Endodermal cell (in vitro differentiated cells): Measurements from ENCODE around the gene KCNMA1. TPM values are rescaled to one million over a fixed set of nuclear protein-coding genes. Genes with fewer than 3 reads are reported as not detected.
A peak's percentile ranks its signal among the peaks of the same experiment; 100 is the strongest.

ENCODE experiments used
- DNase-seq: peaks from one replicate; pipeline ENCODE4 v3.0.0-alpha.2; 2017
- H3K27ac ChIP-seq: 2 replicates; pipeline ENCODE4 v1.5.1; 2013; ENCODE audit warnings: mild to moderate bottlenecking, low read depth, low read length, moderate library complexity
- H3K27me3 ChIP-seq: 2 replicates; pipeline ENCODE4 v1.6.1; 2013; ENCODE audit warnings: mild to moderate bottlenecking, low read length, moderate library complexity; ENCODE audit not compliant: insufficient read depth, control insufficient read depth, poor library complexity, severe bottlenecking
- H3K36me3 ChIP-seq: 2 replicates; pipeline ENCODE4 v1.7.0; 2013; ENCODE audit warnings: mild to moderate bottlenecking, low read length, moderate library complexity; ENCODE audit not compliant: control insufficient read depth, insufficient read depth
- H3K4me1 ChIP-seq: one replicate; pipeline ENCODE4 v1.7.0; 2013; ENCODE audit warnings: low read length; ENCODE audit not compliant: control insufficient read depth, insufficient read depth
- H3K4me3 ChIP-seq: 2 replicates; pipeline ENCODE4 v1.5.1; 2013; ENCODE audit warnings: mild to moderate bottlenecking, low read length, moderate library complexity
- H3K9ac ChIP-seq: 2 replicates; pipeline ENCODE4 v1.6.1; 2013; ENCODE audit warnings: mild to moderate bottlenecking, low read length, moderate library complexity; ENCODE audit not compliant: poor library complexity, severe bottlenecking; ENCODE audit errors: extremely low read depth
- H3K9me3 ChIP-seq: 2 replicates; pipeline ENCODE4 v1.6.1; 2013; ENCODE audit warnings: mild to moderate bottlenecking, low read length, moderate library complexity; ENCODE audit not compliant: control insufficient read depth
- H3K27ac Mint-ChIP-seq: 2 replicates; pipeline ENCODE4 v1.8.0; 2020; ENCODE audit warnings: mixed read lengths
- H3K27me3 Mint-ChIP-seq: 2 replicates; pipeline ENCODE4 v1.8.0; 2021; ENCODE audit warnings: mild to moderate bottlenecking, mixed read lengths; ENCODE audit not compliant: insufficient read depth
- H3K36me3 Mint-ChIP-seq: 2 replicates; pipeline ENCODE4 v1.8.0; 2020; ENCODE audit warnings: low read depth, mixed read lengths
- H3K4me1 Mint-ChIP-seq: 2 replicates; pipeline ENCODE4 v1.8.0; 2020; ENCODE audit warnings: mixed read lengths
- H3K4me3 Mint-ChIP-seq: 2 replicates; pipeline ENCODE4 v1.8.0; 2020; ENCODE audit warnings: mild to moderate bottlenecking, moderate library complexity, mixed read lengths
- H3K9me3 Mint-ChIP-seq: 2 replicates; pipeline ENCODE4 v1.8.0; 2020; ENCODE audit warnings: mild to moderate bottlenecking, mixed read lengths
- CTCF ChIP-seq: fragments of 200-600 bp; sonication (generic); conservative IDR thresholded peaks from 2 replicates; pipeline ENCODE4 v1.5.0; 2021; ENCODE audit warnings: antibody characterized with exemption, mild to moderate bottlenecking
- WGBS, 2 experiments: methylation state at CpG; one replicate each; pipeline versions ENCODE4 v1.1.5 to v1.1.7; 2013; ENCODE audit warnings: missing lambda C conversion rate in 2 of 2, mixed read lengths in 1 of 2; ENCODE audit not compliant: insufficient coverage in 1 of 2, insufficient read length in 1 of 2; 5-methylcytosine and 5-hydroxymethylcytosine counted together
- total RNA-seq, 2 donors: library from RNA; stranded (reverse); fragmentation: NEBNext Ultra II Directional in 1 of 2; extraction: Animal tissue kit (Norgen Biotek cat#: 25700) in 1 of 2; gene quantifications; 2 replicates in 1 of 2; 3 replicates in 1 of 2; pipeline ENCODE4 v1.2.1, GENCODE V29; 2021

The KCNMA1 gene
- total RNA-seq, 2 donors from 2014 or later: 0.55 to 1.3 TPM

GRCh38 chr10:77498210-77498609, 139.4 kb downstream of the KCNMA1 start:
- no peak for TF ChIP-seq CTCF
- Histone ChIP-seq H3K27ac (no peak overlapping the region), H3K27me3 (no peaks in the 10 kb centered on the region), H3K4me1 (no peaks in the 10 kb centered on the region), H3K4me3 (no peak overlapping the region), H3K36me3 (no peaks in the 10 kb centered on the region), H3K9ac (no peak overlapping the region), H3K9me3 (no peaks in the 10 kb centered on the region)
- H3K9me3 Mint-ChIP-seq: no peaks in the 10 kb centered on the region
- H3K36me3 Mint-ChIP-seq: no peaks in the 10 kb centered on the region
- H3K4me1 Mint-ChIP-seq: no peaks in the 10 kb centered on the region
- 86 to 88% methylated on average over 1 of the region's 1 CpG for WGBS, 2 experiments
- DNase-seq: no peak
- no peak overlapping the region for H3K4me3 Mint-ChIP-seq
- H3K27ac Mint-ChIP-seq: no peak overlapping the region
- H3K27me3 Mint-ChIP-seq: peaks cover 5% of the 10 kb centered on the region

- DNase-seq: no peak
- H3K27ac Mint-ChIP-seq: no peak overlapping the region
- no peak overlapping the region for H3K4me3 Mint-ChIP-seq
- H3K9ac ChIP-seq: no peak overlapping the region
- TF ChIP-seq CTCF: no peak
- no peaks in the 10 kb centered on the region for H3K4me1 ChIP-seq
- H3K36me3 ChIP-seq: no peaks in the 10 kb centered on the region
- peak overlapping the region; percentile 48 for H3K27ac ChIP-seq
- no peaks in the 10 kb centered on the region for H3K4me1 Mint-ChIP-seq
- H3K9me3 ChIP-seq: no peaks in the 10 kb centered on the region
- H3K36me3 Mint-ChIP-seq: no peaks in the 10 kb centered on the region
- H3K27me3 ChIP-seq: no peaks in the 10 kb centered on the region
- no peaks in the 10 kb centered on the region for H3K9me3 Mint-ChIP-seq
- H3K27me3 Mint-ChIP-seq: peaks cover 5% of the 10 kb centered on the region
- no peak overlapping the region for H3K4me3 ChIP-seq
These were observed 139.9 kb downstream of the KCNMA1 start for GRCh38 chr10:77497748-77498147.

DNA sequence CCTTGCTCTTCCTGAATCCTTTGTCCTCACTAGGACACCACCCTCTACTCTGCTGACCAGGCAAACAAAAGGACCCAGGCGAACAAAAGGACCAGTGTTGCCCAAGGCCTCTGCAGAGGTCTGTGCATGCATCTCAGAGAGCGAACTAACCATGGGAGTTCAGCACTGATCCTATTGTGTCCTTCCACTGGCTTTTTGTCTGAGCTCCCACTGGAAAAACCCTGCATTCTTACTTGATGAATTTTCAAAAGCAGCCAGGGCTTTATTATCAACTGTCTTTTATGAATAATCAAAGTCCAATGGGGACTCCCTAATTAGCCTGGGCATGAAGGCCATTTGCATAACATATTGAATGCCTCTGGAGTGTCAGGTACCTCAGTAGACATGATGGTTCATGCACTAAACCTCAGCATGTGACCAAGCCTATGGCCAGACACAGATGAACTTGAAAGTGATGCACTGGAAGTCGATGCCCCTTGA, 140.6 kb downstream of the KCNMA1 start:
- Mint-ChIP-seq H3K36me3 (no peaks in the 10 kb centered on the region), H3K4me1 (no peaks in the 10 kb centered on the region), H3K4me3 (no peak overlapping the region), H3K27me3 (peaks cover 5% of the 10 kb centered on the region), H3K27ac (no peak overlapping the region), H3K9me3 (no peaks in the 10 kb centered on the region)
- Histone ChIP-seq H3K27ac (peak overlapping the region; percentile 68), H3K27me3 (no peaks in the 10 kb centered on the region), H3K4me3 (no peak overlapping the region), H3K36me3 (no peaks in the 10 kb centered on the region), H3K9ac (no peak overlapping the region), H3K4me1 (no peaks in the 10 kb centered on the region), H3K9me3 (no peaks in the 10 kb centered on the region)
- no peak for DNase-seq
- TF ChIP-seq CTCF: no peak
- 72 to 88% methylated on average over 2 to 3 of the region's 3 CpGs for WGBS, 2 experiments
